AG04450 (cell line): ENCODE data around the gene C2orf92. TPM values are rescaled to one million over a fixed set of nuclear protein-coding genes. Genes with fewer than 3 reads are reported as not detected.

ENCODE experiments used
- CTCF ChIA-PET: fragments of 300-600, 350-600 bp; formaldehyde crosslinking; extraction: SDS; loops from one replicate; lab custom pipeline; 2022; ENCODE audit warnings: antibody characterized with exemption, inconsistent platforms; lab: Charles Lee
- POLR2A ChIA-PET: fragments of 350-600 bp; formaldehyde crosslinking; extraction: SDS; loops from one replicate; lab custom pipeline; 2021; ENCODE audit warnings: antibody characterized with exemption, inconsistent platforms; lab: Yijun Ruan, JAX
- DNase-seq: peaks from one replicate; pipeline ENCODE4 v3.0.0-alpha.2; 2011; ENCODE audit warnings: low read depth, low spot score
- H3K27ac ChIP-seq: one replicate; pipeline ENCODE4 v1.5.1; 2012; ENCODE audit warnings: low read depth, low read length, control low read depth
- H3K27me3 ChIP-seq: one replicate; pipeline ENCODE4 v1.6.0; 2012; ENCODE audit warnings: low read length; ENCODE audit not compliant: control insufficient read depth, insufficient read depth
- H3K4me3 ChIP-seq: 2 replicates; pipeline ENCODE4 v1.5.1; 2011; ENCODE audit warnings: mild to moderate bottlenecking, low read depth, low read length, control low read depth
- H3K9me3 ChIP-seq: 2 replicates; pipeline ENCODE4 v1.5.1; 2012; ENCODE audit warnings: low read length; ENCODE audit not compliant: control insufficient read depth, insufficient read depth
- CTCF ChIP-seq: IDR thresholded peaks from 2 replicates; pipeline ENCODE4 v1.5.1; 2011; ENCODE audit warnings: low read depth, low read length, control low read depth, inconsistent platforms
- polyA plus RNA-seq: library from polyadenylated mRNA; depleted of rRNA; stranded (reverse); fragments of >200 nt; gene quantifications from 2 replicates; pipeline ENCODE4 v1.2.3, GENCODE V29; 2011

The C2orf92 gene
- polyA plus RNA-seq, 1 experiment: 1.5 TPM

GRCh38 chr2:97653473-97653872 lies 16.0 kb upstream of the C2orf92 start:
- H3K27me3 ChIP-seq: no peaks in the 10 kb centered on the region
- peaks cover 18% of the 10 kb centered on the region for H3K9me3 ChIP-seq
- H3K27ac ChIP-seq: no peak overlapping the region
- no peak overlapping the region for H3K4me3 ChIP-seq
- CTCF ChIA-PET: interaction anchor here (0.9 kb wide), 1 partner anchor 10 kb away, joined by 3 read pairs; no protein-coding TSS in a partner anchor
- POLR2A ChIA-PET: interaction anchor here (2.1 kb wide), 1 partner anchor 9 kb away, joined by 5 read pairs; no protein-coding TSS in a partner anchor
- no peak for DNase-seq
- no peak for TF ChIP-seq CTCF

- ChIA-PET CTCF (interaction anchor here (0.9 kb wide), 1 partner anchor 9 kb away, joined by 3 read pairs; no protein-coding TSS in a partner anchor), POLR2A (interaction anchor here (2.1 kb wide), 1 partner anchor 8 kb away, joined by 5 read pairs; no protein-coding TSS in a partner anchor)
- TF ChIP-seq CTCF: no peak
- Histone ChIP-seq H3K4me3 (no peak overlapping the region), H3K9me3 (peaks cover 18% of the 10 kb centered on the region), H3K27me3 (no peaks in the 10 kb centered on the region), H3K27ac (no peak overlapping the region)
- DNase-seq: no peak
These were observed 15.6 kb upstream of the C2orf92 start for GRCh38 chr2:97653874-97654273.

- Histone ChIP-seq H3K4me3 (no peak overlapping the region), H3K27ac (no peak overlapping the region), H3K9me3 (peaks cover 18% of the 10 kb centered on the region), H3K27me3 (no peaks in the 10 kb centered on the region)
- TF ChIP-seq CTCF: no peak
- ChIA-PET POLR2A (interaction anchor here (2.1 kb wide), 1 partner anchor 8 kb away, joined by 5 read pairs; no protein-coding TSS in a partner anchor), CTCF (interaction anchor here (0.9 kb wide), 1 partner anchor 9 kb away, joined by 3 read pairs; no protein-coding TSS in a partner anchor)
- no peak for DNase-seq
These were observed 15.2 kb upstream of the C2orf92 start for GRCh38 chr2:97654309-97654708.

- ChIA-PET CTCF (no interaction called here), POLR2A (no interaction called here)
- Histone ChIP-seq H3K27me3 (no peaks in the 10 kb centered on the region), H3K4me3 (no peak overlapping the region), H3K27ac (no peak overlapping the region), H3K9me3 (peaks cover 18% of the 10 kb centered on the region)
- no peak for TF ChIP-seq CTCF
- no peak for DNase-seq
These were observed 14.7 kb upstream of the C2orf92 start for GRCh38 chr2:97654791-97655190.

- H3K27ac ChIP-seq: no peak overlapping the region
- no peak for DNase-seq
- no peak for TF ChIP-seq CTCF
- no peaks in the 10 kb centered on the region for H3K27me3 ChIP-seq
- ChIA-PET CTCF (no interaction called here), POLR2A (no interaction called here)
- H3K4me3 ChIP-seq: no peak overlapping the region
- H3K9me3 ChIP-seq: peaks cover 18% of the 10 kb centered on the region
These were observed 13.3 kb upstream of the C2orf92 start for GRCh38 chr2:97656129-97656755.
